Lower leg skin (tissue), 3 donors: ENCODE results near the gene SPATA13.

Experiments used
- POLR2A ChIP-seq, 2 donors: fragments of 450-650 bp; IDR thresholded peaks; one replicate each; pipeline ENCODE4 v1.6.1; 2016 to 2017; ENCODE audit warnings: antibody characterized with exemption in 2 of 2, mild to moderate bottlenecking in 1 of 2, moderate library complexity in 1 of 2
- TF ChIP-seq, protein P1 (sequence below), 3 donors: fragments of 450-650 bp; IDR thresholded peaks; one replicate each; pipeline ENCODE4 v1.5.1; 2016; ENCODE audit warnings: antibody characterized with exemption in 3 of 3, mild to moderate bottlenecking in 3 of 3, moderate library complexity in 2 of 3

- no peak for TF ChIP-seq POLR2A (IDR thresholded peaks at IDR 0.05)
- TF ChIP-seq, protein P1, sequence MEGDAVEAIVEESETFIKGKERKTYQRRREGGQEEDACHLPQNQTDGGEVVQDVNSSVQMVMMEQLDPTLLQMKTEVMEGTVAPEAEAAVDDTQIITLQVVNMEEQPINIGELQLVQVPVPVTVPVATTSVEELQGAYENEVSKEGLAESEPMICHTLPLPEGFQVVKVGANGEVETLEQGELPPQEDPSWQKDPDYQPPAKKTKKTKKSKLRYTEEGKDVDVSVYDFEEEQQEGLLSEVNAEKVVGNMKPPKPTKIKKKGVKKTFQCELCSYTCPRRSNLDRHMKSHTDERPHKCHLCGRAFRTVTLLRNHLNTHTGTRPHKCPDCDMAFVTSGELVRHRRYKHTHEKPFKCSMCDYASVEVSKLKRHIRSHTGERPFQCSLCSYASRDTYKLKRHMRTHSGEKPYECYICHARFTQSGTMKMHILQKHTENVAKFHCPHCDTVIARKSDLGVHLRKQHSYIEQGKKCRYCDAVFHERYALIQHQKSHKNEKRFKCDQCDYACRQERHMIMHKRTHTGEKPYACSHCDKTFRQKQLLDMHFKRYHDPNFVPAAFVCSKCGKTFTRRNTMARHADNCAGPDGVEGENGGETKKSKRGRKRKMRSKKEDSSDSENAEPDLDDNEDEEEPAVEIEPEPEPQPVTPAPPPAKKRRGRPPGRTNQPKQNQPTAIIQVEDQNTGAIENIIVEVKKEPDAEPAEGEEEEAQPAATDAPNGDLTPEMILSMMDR (IDR thresholded peaks at IDR 0.05), result no peak
Measured at GRCh38 chr13:24261566-24261965, 101.0 kb downstream of the SPATA13 start.
